Brain microvascular endothelial cell (primary cell): ENCODE measurements around the gene LTK.
A peak's percentile ranks its signal among the peaks of the same experiment; 100 is the strongest.

Experiments used
- DNase-seq: peaks from one replicate; pipeline ENCODE4 v3.0.0-alpha.2; 2020
- H3K27ac ChIP-seq: fragments of 250-450 bp; sonication (Bioruptor Pico); 2 replicates; pipeline ENCODE4 v1.5.1; 2020; ENCODE audit warnings: mild to moderate bottlenecking, moderate library complexity
- H3K27me3 ChIP-seq: fragments of 250-450 bp; sonication (Bioruptor Pico); replicated peaks from 2 replicates; pipeline ENCODE4 v1.5.1; 2020; ENCODE audit warnings: mild to moderate bottlenecking
- H3K36me3 ChIP-seq: fragments of 250-450 bp; sonication (Bioruptor Pico); replicated peaks from 2 replicates; pipeline ENCODE4 v1.5.1; 2020; ENCODE audit warnings: mild to moderate bottlenecking
- H3K4me3 ChIP-seq: 2 replicates; pipeline ENCODE4 v1.5.1; 2011; ENCODE audit warnings: low read depth, mild to moderate bottlenecking, control low read depth, low read length, moderate library complexity
- in situ Hi-C: cut with HindIII; loops from 2 replicates; pipeline ENCODE4 v1.10.0; 2017; ENCODE audit warnings: low sequenced_read_pairs, low pct_ligation_motif_present
- TF ChIP-seq, protein P1 (sequence below): IDR thresholded peaks from 2 replicates; pipeline ENCODE4 v1.5.1; 2011; ENCODE audit warnings: low read depth, mild to moderate bottlenecking, moderate library complexity, low read length, control low read depth, inconsistent platforms; ENCODE audit errors: missing control alignments

Gene LTK

GRCh38 chr15:41554915-41555314, 41.3 kb upstream of the LTK start:
- in situ Hi-C loops: no loop called here
- Histone ChIP-seq H3K27ac (no peak overlapping the region), H3K36me3 (no peaks in the 10 kb centered on the region), H3K4me3 (no peak overlapping the region), H3K27me3 (no peaks in the 10 kb centered on the region)
- DNase-seq: no peak
- TF ChIP-seq, protein P1, sequence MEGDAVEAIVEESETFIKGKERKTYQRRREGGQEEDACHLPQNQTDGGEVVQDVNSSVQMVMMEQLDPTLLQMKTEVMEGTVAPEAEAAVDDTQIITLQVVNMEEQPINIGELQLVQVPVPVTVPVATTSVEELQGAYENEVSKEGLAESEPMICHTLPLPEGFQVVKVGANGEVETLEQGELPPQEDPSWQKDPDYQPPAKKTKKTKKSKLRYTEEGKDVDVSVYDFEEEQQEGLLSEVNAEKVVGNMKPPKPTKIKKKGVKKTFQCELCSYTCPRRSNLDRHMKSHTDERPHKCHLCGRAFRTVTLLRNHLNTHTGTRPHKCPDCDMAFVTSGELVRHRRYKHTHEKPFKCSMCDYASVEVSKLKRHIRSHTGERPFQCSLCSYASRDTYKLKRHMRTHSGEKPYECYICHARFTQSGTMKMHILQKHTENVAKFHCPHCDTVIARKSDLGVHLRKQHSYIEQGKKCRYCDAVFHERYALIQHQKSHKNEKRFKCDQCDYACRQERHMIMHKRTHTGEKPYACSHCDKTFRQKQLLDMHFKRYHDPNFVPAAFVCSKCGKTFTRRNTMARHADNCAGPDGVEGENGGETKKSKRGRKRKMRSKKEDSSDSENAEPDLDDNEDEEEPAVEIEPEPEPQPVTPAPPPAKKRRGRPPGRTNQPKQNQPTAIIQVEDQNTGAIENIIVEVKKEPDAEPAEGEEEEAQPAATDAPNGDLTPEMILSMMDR: no peak

DNA sequence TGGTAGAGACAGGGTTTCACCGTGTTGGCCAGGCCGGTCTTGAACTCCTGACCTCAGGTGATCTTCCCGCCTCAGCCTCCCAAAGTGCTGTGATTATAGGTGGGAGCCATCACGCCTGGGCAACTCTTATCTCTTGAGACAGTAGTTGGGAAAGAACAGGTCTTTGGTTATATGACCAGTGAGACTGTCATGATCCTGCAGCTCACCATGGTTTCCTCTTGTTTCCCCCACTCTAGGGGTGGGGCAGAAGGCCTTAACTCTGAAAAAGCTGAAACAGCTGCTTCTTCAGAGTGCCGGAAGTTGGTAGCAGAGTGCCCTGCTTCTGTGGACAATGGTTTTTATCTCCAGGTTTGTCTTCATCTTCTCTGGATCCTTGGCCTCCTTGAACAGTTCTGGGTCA, 40.7 kb upstream of the LTK start:
- H3K27ac ChIP-seq: no peak overlapping the region
- DNase-seq: no peak
- no peaks in the 10 kb centered on the region for H3K27me3 ChIP-seq
- H3K36me3 ChIP-seq: no peaks in the 10 kb centered on the region
- in situ Hi-C loops: no loop called here
- no peak overlapping the region for H3K4me3 ChIP-seq
- TF ChIP-seq, protein P1: no peak

GRCh38 chr15:41553731-41554130, 40.1 kb upstream of the LTK start:
- Histone ChIP-seq H3K4me3 (no peak overlapping the region), H3K36me3 (no peaks in the 10 kb centered on the region), H3K27ac (no peak overlapping the region), H3K27me3 (no peaks in the 10 kb centered on the region)
- in situ Hi-C loops: no loop called here
- DNase-seq: no peak
- TF ChIP-seq, protein P1: no peak

- Histone ChIP-seq H3K27ac (no peak overlapping the region), H3K27me3 (no peaks in the 10 kb centered on the region), H3K4me3 (no peak overlapping the region), H3K36me3 (no peaks in the 10 kb centered on the region)
- TF ChIP-seq, protein P1: no peak
- in situ Hi-C loops: no loop called here
- no peak for DNase-seq
Observed at GRCh38 chr15:41550066-41550775, 36.6 kb upstream of the LTK start.

GRCh38 chr15:41546851-41547786, 33.5 kb upstream of the LTK start:
- in situ Hi-C loops: no loop called here
- TF ChIP-seq, protein P1: no peak
- no peak overlapping the region for H3K27ac ChIP-seq
- no peaks in the 10 kb centered on the region for H3K27me3 ChIP-seq
- H3K36me3 ChIP-seq: no peaks in the 10 kb centered on the region
- DNase-seq: peak; percentile 65
- no peak overlapping the region for H3K4me3 ChIP-seq
